Epithelial cell of prostate (primary cell): Measurements from ENCODE around the gene CCK.
A peak's percentile ranks its signal among the peaks of the same experiment; 100 is the strongest.

Source experiments
- DNase-seq: peaks from one replicate; pipeline ENCODE4 v3.0.0-alpha.2; 2011; ENCODE audit warnings: low read depth, low spot score
- H3K27ac ChIP-seq: fragments of 450-650 bp; 2 replicates; pipeline ENCODE4 v1.5.1; 2017; ENCODE audit warnings: mild to moderate bottlenecking

Gene CCK

GRCh38 chr3:42270561-42270960 is 4.6 kb upstream of the CCK start:
- DNase-seq: no peak

GRCh38 chr3:42269647-42270046 is 3.7 kb upstream of the CCK start:
- no peak for DNase-seq
- no peak overlapping the region for H3K27ac ChIP-seq

More at GRCh38 chr3:42270561-42270960, 4.6 kb upstream of the CCK start:
- H3K27ac ChIP-seq: no peak overlapping the region

GRCh38 chr3:42267878-42268277 is 1.9 kb upstream of the CCK start:
- DNase-seq: no peak
- H3K27ac ChIP-seq: no peak overlapping the region

- H3K27ac ChIP-seq: no peak overlapping the region
Measured at GRCh38 chr3:42265059-42265991, 660 bp downstream of the CCK start.

GRCh38 chr3:42264399-42265058 is 1.5 kb downstream of the CCK start:
- DNase-seq: peak; percentile 27

More at GRCh38 chr3:42265059-42265991, 660 bp downstream of the CCK start:
- no peak for DNase-seq

GRCh38 chr3:42263354-42264346 is 2.3 kb downstream of the CCK start:
- DNase-seq: no peak
- H3K27ac ChIP-seq: peak overlapping the region; percentile 44

More at GRCh38 chr3:42264399-42265058, 1.5 kb downstream of the CCK start:
- no peak overlapping the region for H3K27ac ChIP-seq

- DNase-seq: peak; percentile 78
- H3K27ac ChIP-seq: peak overlapping the region; percentile 44
Measured at GRCh38 chr3:42262525-42262924, 3.5 kb downstream of the CCK start.

GRCh38 chr3:42257007-42257406 is 9.0 kb downstream of the CCK start:
- peak overlapping the region; percentile 54 for H3K27ac ChIP-seq
- peak; percentile 67 for DNase-seq

- peak overlapping the region; percentile 54 for H3K27ac ChIP-seq
- DNase-seq: peak; percentile 56
Measured at GRCh38 chr3:42256135-42256819, 9.7 kb downstream of the CCK start.

GRCh38 chr3:42254566-42254965 is 11.4 kb downstream of the CCK start:
- no peak for DNase-seq

GRCh38 chr3:42250761-42251160 is 15.2 kb downstream of the CCK start:
- DNase-seq: no peak
- no peak overlapping the region for H3K27ac ChIP-seq

More at GRCh38 chr3:42254566-42254965, 11.4 kb downstream of the CCK start:
- no peak overlapping the region for H3K27ac ChIP-seq

- no peak for DNase-seq
- no peak overlapping the region for H3K27ac ChIP-seq
Measured at GRCh38 chr3:42247576-42248027, 18.4 kb downstream of the CCK start.

- H3K27ac ChIP-seq: no peak overlapping the region
- no peak for DNase-seq
Measured at GRCh38 chr3:42246091-42246490, 19.9 kb downstream of the CCK start.

- no peak for DNase-seq
- no peak overlapping the region for H3K27ac ChIP-seq
Measured at GRCh38 chr3:42236611-42237010, 29.4 kb downstream of the CCK start.

- DNase-seq: no peak
- H3K27ac ChIP-seq: no peak overlapping the region
Measured at GRCh38 chr3:42235532-42235931, 30.5 kb downstream of the CCK start.

GRCh38 chr3:42230860-42231259 is 35.1 kb downstream of the CCK start:
- H3K27ac ChIP-seq: no peak overlapping the region
- DNase-seq: no peak

- DNase-seq: no peak
- H3K27ac ChIP-seq: no peak overlapping the region
Measured at GRCh38 chr3:42229942-42230688, 35.9 kb downstream of the CCK start.

GRCh38 chr3:42229266-42229941 is 36.6 kb downstream of the CCK start:
- DNase-seq: no peak
- no peak overlapping the region for H3K27ac ChIP-seq
